HCT116 (cell line): Measurements from ENCODE around the gene DARS1. TPM values are rescaled to one million over a fixed set of nuclear protein-coding genes. Genes with fewer than 3 reads are reported as not detected.

Experiments
- ATAC-seq: fragments of 200-7000 bp; cut with Tn5 transposase; 2 replicates; pipeline ENCODE4 v1.9.1; 2020; ENCODE audit warnings: mild to moderate bottlenecking, moderate library complexity
- BruUV-seq: library from RNA; stranded (reverse); fragments of 400-500 nt; replicated peaks from 2 replicates; lab custom pipeline; 2021; lab: Mats Ljungman, UMichigan
- CTCF ChIA-PET: fragments of 300-600 bp; sonication (Branson Sonifier 250); formaldehyde crosslinking; loops from one replicate; lab custom pipeline; 2021; ENCODE audit warnings: antibody characterized with exemption; lab: Charles Lee
- POLR2A ChIA-PET: fragments of 300-600, 350-600 bp; sonication (Branson Sonifier 250); formaldehyde crosslinking; loops from one replicate; lab custom pipeline; 2021; ENCODE audit warnings: antibody characterized with exemption; lab: Charles Lee
- RAD21 ChIA-PET, 2 experiments: fragments of 300-600 bp; sonication (Branson Sonifier 250); formaldehyde crosslinking; loops; one replicate each; lab custom pipeline; 2023; ENCODE audit warnings: low total read pairs in 2 of 2; ENCODE audit not compliant: uncharacterized antibody in 2 of 2, unreplicated experiment in 2 of 2, low non-redundant PET in 1 of 2; lab: Charles Lee
- DNase-seq: peaks from one replicate; pipeline ENCODE4 v3.0.0-alpha.2; 2010; ENCODE audit warnings: low read depth, low spot score
- H2AFZ ChIP-seq: fragments of 200-600 bp; shearing (Covaris generic), sonication (generic); 2 replicates; pipeline ENCODE4 v1.6.1; 2017; ENCODE audit warnings: low read depth, mixed run types, mixed read lengths, antibody characterized with exemption, low read length; ENCODE audit not compliant: poor library complexity, severe bottlenecking
- H3K27ac ChIP-seq: 2 replicates; pipeline ENCODE4 v1.5.1; 2012; ENCODE audit warnings: low read depth, low read length
- H3K27me3 ChIP-seq: fragments of 200-600 bp; sonication (generic); 2 replicates; pipeline ENCODE4 v1.6.1; 2016; ENCODE audit warnings: mixed run types, low read length, mixed read lengths; ENCODE audit not compliant: insufficient read depth
- H3K36me3 ChIP-seq, 2 experiments: fragments of 200-500 bp in 1 of 2; fragments of 200-600 bp in 1 of 2; sonication (Bioruptor generic) in 1 of 2; sonication (generic) in 1 of 2; 2 replicates each; pipeline versions ENCODE4 v1.5.1 to v1.6.1; 2014 to 2016; ENCODE audit warnings: low read length in 2 of 2, inconsistent platforms in 1 of 2, mixed read lengths in 1 of 2, mixed run types in 1 of 2; ENCODE audit not compliant: insufficient read depth in 2 of 2, control insufficient read depth in 1 of 2
- H3K4me1 ChIP-seq, 2 experiments: fragments of 200-600 bp in 1 of 2; sonication (generic) in 1 of 2; 2 replicates each; pipeline versions ENCODE4 v1.5.1 to v1.6.1; 2012 to 2017; ENCODE audit warnings: low read length in 2 of 2, inconsistent platforms in 1 of 2, mild to moderate bottlenecking in 1 of 2, mixed read lengths in 1 of 2, mixed run types in 1 of 2, moderate library complexity in 1 of 2; ENCODE audit not compliant: insufficient read depth in 2 of 2, control insufficient read depth in 1 of 2
- H3K4me2 ChIP-seq: fragments of 200-600 bp; sonication (generic); 2 replicates; pipeline ENCODE4 v1.6.1; 2017; ENCODE audit warnings: mixed run types, low read length, mixed read lengths
- H3K4me3 ChIP-seq, 2 experiments: fragments of 200-600 bp in 1 of 2; sonication (generic) in 1 of 2; replicated peaks in 1 of 2; 2 replicates each; pipeline ENCODE4 v1.5.1; 2011 to 2016; ENCODE audit warnings: low read length in 2 of 2, control low read depth in 1 of 2, low read depth in 1 of 2, mild to moderate bottlenecking in 1 of 2, mixed read lengths in 1 of 2, mixed run types in 1 of 2
- H3K79me2 ChIP-seq: fragments of 200-600 bp; sonication (generic); 2 replicates; pipeline ENCODE4 v1.6.1; 2017; ENCODE audit warnings: mild to moderate bottlenecking, mixed run types, low read length, moderate library complexity, mixed read lengths; ENCODE audit not compliant: insufficient read depth
- H3K9ac ChIP-seq: fragments of 200-600 bp; sonication (generic); 2 replicates; pipeline ENCODE4 v1.6.1; 2016; ENCODE audit warnings: low read length, mixed read lengths
- H3K9me2 ChIP-seq: fragments of 200-600 bp; sonication (generic), shearing (Covaris generic); 2 replicates; pipeline ENCODE4 v1.6.1; 2017; ENCODE audit warnings: mixed run types, mild to moderate bottlenecking, moderate library complexity; ENCODE audit not compliant: insufficient read depth
- H3K9me3 ChIP-seq, 2 experiments: fragments of 200-500 bp in 1 of 2; fragments of 200-600 bp in 1 of 2; sonication (Bioruptor generic) in 1 of 2; sonication (generic) in 1 of 2; 2 replicates each; pipeline ENCODE4 v1.6.1; 2014 to 2017; ENCODE audit warnings: low read length in 2 of 2, mixed read lengths in 2 of 2, inconsistent platforms in 1 of 2, low read depth in 1 of 2, mild to moderate bottlenecking in 1 of 2, mixed run types in 1 of 2, moderate library complexity in 1 of 2; ENCODE audit not compliant: control insufficient read depth in 1 of 2, insufficient read depth in 1 of 2
- H4K20me1 ChIP-seq: fragments of 200-600 bp; sonication (generic), shearing (Covaris generic); 2 replicates; pipeline ENCODE4 v1.6.1; 2017; ENCODE audit warnings: mixed run types, mild to moderate bottlenecking, moderate library complexity; ENCODE audit not compliant: insufficient read depth
- EGR1 ChIP-seq: IDR thresholded peaks from 2 replicates; pipeline ENCODE4 v1.6.1; 2012; ENCODE audit warnings: low read depth
- FOSL1 ChIP-seq: IDR thresholded peaks from 2 replicates; pipeline ENCODE4 v1.6.1; 2012; ENCODE audit warnings: low read depth
- JUND ChIP-seq: IDR thresholded peaks from 2 replicates; pipeline ENCODE4 v1.6.1; 2012
- REST ChIP-seq: IDR thresholded peaks from 2 replicates; pipeline ENCODE4 v1.6.1; 2012; ENCODE audit warnings: low read depth
- SIN3A ChIP-seq: IDR thresholded peaks from 2 replicates; pipeline ENCODE4 v1.6.1; 2012; ENCODE audit warnings: low read depth
- ZBTB33 ChIP-seq: IDR thresholded peaks from 2 replicates; pipeline ENCODE4 v1.6.1; 2011; ENCODE audit warnings: mild to moderate bottlenecking, low read length, moderate library complexity; ENCODE audit not compliant: insufficient replicate concordance; ENCODE audit errors: extremely low read depth
- ZNF274 ChIP-seq: fragments of 200-500 bp; sonication (Bioruptor generic); IDR thresholded peaks from 2 replicates; pipeline ENCODE4 v1.6.1; 2014; ENCODE audit warnings: mild to moderate bottlenecking, low read depth, low read length, inconsistent platforms
- intact Hi-C: fragments of 100-400 bp; cut with micrococcal nuclease; formaldehyde crosslinking; loops from 2 replicates; pipeline ENCODE4 v1.10.0; 2022
- total RNA-seq: library from RNA; stranded (reverse); gene quantifications from one replicate; pipeline ENCODE4 v1.2.1, GENCODE V29; 2021; ENCODE audit not compliant: unreplicated experiment
- TF ChIP-seq, protein P1 (sequence below): IDR thresholded peaks from 2 replicates; pipeline ENCODE4 v1.6.1; 2012

Gene DARS1
- total RNA-seq, 1 experiment from 2014 or later = 94.8 TPM

DNA sequence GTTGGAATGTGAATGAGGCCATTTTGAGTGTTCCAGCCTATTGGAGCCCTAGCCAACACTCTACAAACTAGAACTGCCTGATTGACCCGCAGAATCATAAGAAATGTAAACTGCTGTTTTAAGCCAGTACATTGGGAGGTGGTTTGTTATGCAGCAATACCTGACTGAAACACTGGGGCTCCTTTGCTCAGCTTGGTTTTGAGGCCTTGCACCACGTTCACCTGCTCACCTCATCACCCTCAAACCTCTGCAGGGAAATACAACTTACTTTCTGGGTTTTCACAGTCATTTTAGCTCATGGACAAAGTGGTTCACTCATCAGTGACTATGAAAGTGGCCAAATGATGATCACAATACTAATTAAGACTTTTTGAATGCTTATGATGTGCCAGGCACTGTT, 10.9 kb upstream of the DARS1 start:
- POLR2A ChIA-PET = no interaction called here
- Histone ChIP-seq H3K4me2 (no peak overlapping the region), H4K20me1 (no peaks in the 10 kb centered on the region), H3K79me2 (no peaks in the 10 kb centered on the region), H3K9ac (no peak overlapping the region), H3K4me1 (no peaks in the 10 kb centered on the region), H3K9me2 (no peaks in the 10 kb centered on the region), H2AFZ (no peak overlapping the region), H3K27ac (no peak overlapping the region), H3K27me3 (no peaks in the 10 kb centered on the region), H3K36me3 (no peaks in the 10 kb centered on the region), H3K9me3 (no peaks in the 10 kb centered on the region), H3K4me3 (no peak overlapping the region)
- RAD21 ChIA-PET = no interaction called here
- no peak for ATAC-seq
- intact Hi-C loops = no loop called here
- TF ChIP-seq REST (no peak), SIN3A (no peak), FOSL1 (no peak), ZNF274 (no peak), ZBTB33 (no peak), EGR1 (no peak), JUND (no peak)
- TF ChIP-seq, protein P1, sequence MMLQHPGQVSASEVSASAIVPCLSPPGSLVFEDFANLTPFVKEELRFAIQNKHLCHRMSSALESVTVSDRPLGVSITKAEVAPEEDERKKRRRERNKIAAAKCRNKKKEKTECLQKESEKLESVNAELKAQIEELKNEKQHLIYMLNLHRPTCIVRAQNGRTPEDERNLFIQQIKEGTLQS = no peak
- no peak for DNase-seq
- CTCF ChIA-PET = no interaction called here
- no TSS peak for BruUV-seq
